Parathyroid adenoma (tissue), 2 donors: ENCODE data around the gene VPS18.

Experiments used
- H2AFZ ChIP-seq: fragments of 300-600 bp; sonication (generic); one replicate; pipeline ENCODE4 v1.7.0; 2017; ENCODE audit warnings: antibody characterized with exemption, mild to moderate bottlenecking
- H3K27ac ChIP-seq: fragments of 300-600 bp; sonication (generic); one replicate; pipeline ENCODE4 v1.7.0; 2017
- H3K27me3 ChIP-seq: fragments of 300-600 bp; sonication (generic); one replicate; pipeline ENCODE4 v1.7.0; 2017; ENCODE audit warnings: low read length; ENCODE audit not compliant: control insufficient read depth, insufficient read depth
- H3K36me3 ChIP-seq: fragments of 300-600 bp; sonication (generic); one replicate; pipeline ENCODE4 v1.7.0; 2017; ENCODE audit warnings: low read length; ENCODE audit not compliant: control insufficient read depth, insufficient read depth
- H3K4me1 ChIP-seq: fragments of 300-600 bp; sonication (generic); one replicate; pipeline ENCODE4 v1.7.0; 2017; ENCODE audit warnings: control low read depth
- H3K4me2 ChIP-seq: fragments of 300-600 bp; sonication (generic); one replicate; pipeline ENCODE4 v1.7.0; 2017; ENCODE audit warnings: low read length
- H3K4me3 ChIP-seq: fragments of 300-600 bp; sonication (generic); one replicate; pipeline ENCODE4 v1.7.0; 2017; ENCODE audit warnings: low read depth, low read length
- H3K79me2 ChIP-seq: fragments of 300-600 bp; sonication (generic); one replicate; pipeline ENCODE4 v1.7.0; 2017; ENCODE audit warnings: control low read depth
- H3K9ac ChIP-seq: fragments of 300-600 bp; sonication (generic); one replicate; pipeline ENCODE4 v1.7.0; 2017; ENCODE audit warnings: mild to moderate bottlenecking
- H3K9me3 ChIP-seq: fragments of 300-600 bp; sonication (generic); one replicate; pipeline ENCODE4 v1.7.0; 2017; ENCODE audit warnings: low read length; ENCODE audit not compliant: control insufficient read depth
- CTCF ChIP-seq: fragments of 300-600 bp; sonication (generic); IDR thresholded peaks from one replicate; pipeline ENCODE4 v1.7.0; 2017; ENCODE audit warnings: antibody characterized with exemption, mild to moderate bottlenecking
- donor health status: primary hyperparathyroidism.

Gene VPS18

GRCh38 chr15:40923551-40923950 lies 29.3 kb downstream of the VPS18 start:
- no peak for TF ChIP-seq CTCF
- no peak overlapping the region for H3K27ac ChIP-seq
- no peaks in the 10 kb centered on the region for H3K36me3 ChIP-seq
- H3K4me2 ChIP-seq, result no peak overlapping the region
- no peak overlapping the region for H2AFZ ChIP-seq
- no peaks in the 10 kb centered on the region for H3K9me3 ChIP-seq
- no peaks in the 10 kb centered on the region for H3K4me1 ChIP-seq
- peaks cover 5% of the 10 kb centered on the region for H3K27me3 ChIP-seq
- H3K79me2 ChIP-seq, result no peaks in the 10 kb centered on the region
- H3K9ac ChIP-seq, result no peak overlapping the region
- no peak overlapping the region for H3K4me3 ChIP-seq

DNA sequence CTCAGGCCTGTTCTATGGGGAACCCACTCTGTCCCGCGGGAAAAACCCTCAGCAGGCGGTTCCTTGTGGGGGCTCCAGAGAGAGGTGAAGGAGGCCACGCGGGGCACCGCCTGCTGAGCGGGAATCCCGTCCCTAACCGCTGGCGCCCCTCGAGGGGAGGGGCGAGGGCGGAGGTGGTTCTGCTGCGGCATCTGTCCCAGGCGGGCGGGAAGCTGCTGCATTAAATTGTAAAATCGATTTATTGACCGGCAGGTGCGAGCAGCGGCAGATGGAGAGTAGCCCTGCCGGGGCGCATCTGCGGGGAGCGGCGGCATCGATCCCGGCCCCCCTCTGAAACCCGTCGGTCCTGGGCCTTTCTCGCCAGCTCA lies 31.2 kb downstream of the VPS18 start:
- Histone ChIP-seq H3K79me2 (no peaks in the 10 kb centered on the region), H3K4me1 (no peaks in the 10 kb centered on the region), H3K4me2 (no peak overlapping the region), H2AFZ (no peak overlapping the region), H3K9me3 (no peaks in the 10 kb centered on the region), H3K36me3 (no peaks in the 10 kb centered on the region), H3K4me3 (no peak overlapping the region), H3K9ac (no peak overlapping the region), H3K27ac (no peak overlapping the region), H3K27me3 (peaks cover 5% of the 10 kb centered on the region)
- no peak for TF ChIP-seq CTCF

GRCh38 chr15:40925863-40926658 lies 31.8 kb downstream of the VPS18 start:
- Histone ChIP-seq H3K27ac (no peak overlapping the region), H3K9me3 (no peaks in the 10 kb centered on the region), H3K27me3 (peaks cover 5% of the 10 kb centered on the region), H3K4me2 (peak overlapping the region; percentile 44), H3K36me3 (no peaks in the 10 kb centered on the region), H3K9ac (no peak overlapping the region), H2AFZ (peak overlapping the region; percentile 28), H3K79me2 (no peaks in the 10 kb centered on the region), H3K4me1 (peaks cover 2% of the 10 kb centered on the region), H3K4me3 (peak overlapping the region; percentile 16)
- TF ChIP-seq CTCF, result no peak

GRCh38 chr15:40926659-40927494 lies 32.6 kb downstream of the VPS18 start:
- no peak overlapping the region for H2AFZ ChIP-seq
- peak overlapping the region; percentile 16 for H3K4me3 ChIP-seq
- TF ChIP-seq CTCF, result no peak
- peaks cover 2% of the 10 kb centered on the region for H3K4me1 ChIP-seq
- no peak overlapping the region for H3K4me2 ChIP-seq
- H3K9ac ChIP-seq, result no peak overlapping the region
- no peaks in the 10 kb centered on the region for H3K9me3 ChIP-seq
- peaks cover 5% of the 10 kb centered on the region for H3K27me3 ChIP-seq
- no peak overlapping the region for H3K27ac ChIP-seq
- no peaks in the 10 kb centered on the region for H3K36me3 ChIP-seq
- no peaks in the 10 kb centered on the region for H3K79me2 ChIP-seq
